Endothelial cell of umbilical vein (primary cell): ENCODE results near the gene UBXN2A. TPM values are rescaled to one million over a fixed set of nuclear protein-coding genes. Genes with fewer than 3 reads are reported as not detected.

ENCODE experiments used
- BruUV-seq: library from RNA; stranded (reverse); fragments of 400-500 nt; replicated peaks from 2 replicates; lab custom pipeline; 2021; lab: Mats Ljungman, UMichigan
- CTCF ChIA-PET: fragments of 300-600, 350-600 bp; sonication (Branson Sonifier 250); formaldehyde crosslinking; loops from one replicate; lab custom pipeline; 2021; ENCODE audit warnings: antibody characterized with exemption, inconsistent platforms; lab: Charles Lee
- POLR2A ChIA-PET: fragments of 300-600, 350-600 bp; sonication (Branson Sonifier 250); formaldehyde crosslinking; loops from one replicate; lab custom pipeline; 2021; ENCODE audit warnings: antibody characterized with exemption, inconsistent platforms; lab: Charles Lee
- DNase-seq: peaks from one replicate; pipeline ENCODE4 v3.0.0-alpha.2; 2011; ENCODE audit warnings: low read depth, low spot score
- FAIRE-seq: peaks from 2 replicates; lab custom pipeline; 2011; peaks lifted over from hg19 to GRCh38; lab: Jason Lieb, UNC
- H2AFZ ChIP-seq: 2 replicates; pipeline ENCODE4 v1.6.0; 2012; ENCODE audit warnings: low read depth, low read length, control low read depth, inconsistent platforms
- H3K27ac ChIP-seq: 2 replicates; pipeline ENCODE4 v1.5.1; 2011; ENCODE audit warnings: low read depth, mild to moderate bottlenecking, control low read depth, low read length, moderate library complexity; ENCODE audit not compliant: insufficient read depth
- H3K27me3 ChIP-seq, 2 experiments: 2 replicates each; pipeline versions ENCODE4 v1.6.0 to v1.6.1; 2011; ENCODE audit warnings: low read length in 2 of 2, mixed read lengths in 1 of 2; ENCODE audit not compliant: control insufficient read depth in 2 of 2, insufficient read depth in 2 of 2
- H3K36me3 ChIP-seq, 2 experiments: 2 replicates in 1 of 2; 3 replicates in 1 of 2; pipeline ENCODE4 v1.5.1; 2011; ENCODE audit warnings: low read length in 2 of 2, mild to moderate bottlenecking in 1 of 2, moderate library complexity in 1 of 2; ENCODE audit not compliant: control insufficient read depth in 2 of 2, insufficient read depth in 2 of 2; ENCODE audit errors: extremely low read depth in 1 of 2
- H3K4me1 ChIP-seq: 3 replicates; pipeline ENCODE4 v1.5.1; 2011; ENCODE audit warnings: mild to moderate bottlenecking, low read length; ENCODE audit not compliant: control insufficient read depth, insufficient read depth; ENCODE audit errors: extremely low read depth
- H3K4me2 ChIP-seq: 2 replicates; pipeline ENCODE4 v1.6.1; 2011; ENCODE audit warnings: low read length, control low read depth, mixed read lengths; ENCODE audit not compliant: insufficient read depth
- H3K4me3 ChIP-seq, 3 experiments: fragments of 200-600 bp in 1 of 3; sonication (generic), shearing (Covaris generic) in 1 of 3; replicated peaks in 1 of 3; 2 replicates each; pipeline ENCODE4 v1.5.1; 2011 to 2016; ENCODE audit warnings: control low read depth in 3 of 3, low read length in 3 of 3, mild to moderate bottlenecking in 2 of 3, inconsistent platforms in 1 of 3, low read depth in 1 of 3, moderate library complexity in 1 of 3; ENCODE audit not compliant: insufficient read depth in 1 of 3
- H3K79me2 ChIP-seq: 2 replicates; pipeline ENCODE4 v1.6.0; 2012; ENCODE audit warnings: low read length, inconsistent platforms; ENCODE audit not compliant: control insufficient read depth, insufficient read depth
- H3K9ac ChIP-seq: replicated peaks from 2 replicates; pipeline ENCODE3; 2011; ENCODE audit warnings: low read length, control low read depth; ENCODE audit not compliant: insufficient read depth; ENCODE audit errors: extremely low read depth
- H3K9me1 ChIP-seq: replicated peaks from 3 replicates; pipeline ENCODE4 v1.6.0; 2011; ENCODE audit warnings: mild to moderate bottlenecking, low read length; ENCODE audit not compliant: control insufficient read depth, insufficient read depth; ENCODE audit errors: extremely low read depth
- H3K9me3 ChIP-seq: replicated peaks from 2 replicates; pipeline ENCODE4 v1.5.1; 2012; ENCODE audit warnings: low read length, inconsistent platforms; ENCODE audit not compliant: control insufficient read depth, insufficient read depth
- H4K20me1 ChIP-seq: replicated peaks from 2 replicates; pipeline ENCODE3; 2011; ENCODE audit warnings: mild to moderate bottlenecking, low read length; ENCODE audit not compliant: control insufficient read depth, insufficient read depth; ENCODE audit errors: extremely low read depth
- CTCF ChIP-seq, 2 donors: IDR thresholded peaks; 1 replicate in 1 of 2; 2 replicates in 1 of 2; pipeline ENCODE4 v1.5.1; 2011; ENCODE audit warnings: low read length in 2 of 2, mild to moderate bottlenecking in 2 of 2, moderate library complexity in 2 of 2, control low read depth in 1 of 2, inconsistent platforms in 1 of 2, low read depth in 1 of 2; ENCODE audit not compliant: insufficient read depth in 1 of 2; ENCODE audit errors: extremely low read depth in 1 of 2
- EZH2 ChIP-seq: IDR thresholded peaks from 2 replicates; pipeline ENCODE4 v1.6.1; 2012; ENCODE audit warnings: borderline replicate concordance, low read depth, mild to moderate bottlenecking, moderate library complexity, low read length, inconsistent platforms; ENCODE audit not compliant: severe bottlenecking
- FOS ChIP-seq: IDR thresholded peaks from 2 replicates; pipeline ENCODE4 v1.6.1; 2011; ENCODE audit warnings: mild to moderate bottlenecking, low read length, moderate library complexity, borderline replicate concordance; ENCODE audit not compliant: insufficient read depth
- GATA2 ChIP-seq: IDR thresholded peaks from 2 replicates; pipeline ENCODE4 v1.7.0; 2011; ENCODE audit warnings: low read depth, mild to moderate bottlenecking, moderate library complexity, mixed read lengths, low read length; ENCODE audit not compliant: insufficient read length, insufficient read depth
- JUN ChIP-seq: IDR thresholded peaks from 2 replicates; pipeline ENCODE4 v1.6.1; 2011; ENCODE audit warnings: borderline replicate concordance, low read depth; ENCODE audit not compliant: insufficient read length, insufficient read depth
- MAX ChIP-seq: IDR thresholded peaks from 2 replicates; pipeline ENCODE4 v1.6.1; 2011; ENCODE audit not compliant: insufficient read depth, insufficient read length
- MYC ChIP-seq: IDR thresholded peaks from one replicate; pipeline ENCODE4 v1.6.1; 2011; ENCODE audit warnings: mild to moderate bottlenecking, low read depth, low read length
- POLR2A ChIP-seq: IDR thresholded peaks from 2 replicates; pipeline ENCODE4 v1.6.1; 2012; ENCODE audit warnings: low read depth, mild to moderate bottlenecking, control low read depth, low read length
- POLR2AphosphoS5 ChIP-seq: IDR thresholded peaks from 2 replicates; pipeline ENCODE4 v1.6.1; 2012; ENCODE audit warnings: low read depth, mild to moderate bottlenecking, control low read depth, low read length, moderate library complexity; ENCODE audit not compliant: insufficient read depth
- dilution Hi-C: fragments of 300-500 bp; cut with MboI; formaldehyde crosslinking; loops from one replicate; pipeline ENCODE4 v1.15.0; 2019; ENCODE audit warnings: low sequenced_read_pairs; ENCODE audit not compliant: extremely low pct_ligation_motif_present
- intact Hi-C: fragments of 100-400 bp; cut with micrococcal nuclease; formaldehyde crosslinking; loops from one replicate; pipeline ENCODE4 v1.10.0; 2022
- polyA plus RNA-seq, 4 experiments: library from polyadenylated mRNA; depleted of rRNA in 3 of 4; stranded (reverse) in 3 of 4; unstranded in 1 of 4; fragments of >200 nt; gene quantifications; 2 replicates each; pipeline versions ENCODE4 v1.2.1 to v1.2.3, GENCODE V29; 2011 to 2012; ENCODE audit warnings: missing spikeins in 1 of 4
- total RNA-seq: library from RNA; stranded (reverse); gene quantifications from 2 replicates; pipeline ENCODE4 v1.2.3, GENCODE V29; 2021

UBXN2A gene
- total and polyA plus RNA-seq, 2 donors (not counting 3 experiments of a cell fraction or from before 2014, with no cell fraction given): 3.6 to 19.0 TPM

- Histone ChIP-seq H3K9me3 (no peaks in the 10 kb centered on the region), H3K9me1 (no peaks in the 10 kb centered on the region), H3K79me2 (no peaks in the 10 kb centered on the region), H3K4me2 (no peak overlapping the region), H3K27ac (no peak overlapping the region), H3K27me3 (no peaks in the 10 kb centered on the region), H4K20me1 (no peaks in the 10 kb centered on the region), H3K4me1 (peaks cover 24% of the 10 kb centered on the region), H3K36me3 (no peaks in the 10 kb centered on the region), H3K9ac (no peak overlapping the region), H3K4me3 (no peak overlapping the region), H2AFZ (no peak overlapping the region)
- POLR2A ChIA-PET: interaction anchor here (0.6 kb wide), 1 partner anchor 31 kb away, joined by 3 read pairs; no protein-coding TSS in a partner anchor
- no TSS peak for BruUV-seq
- peak; percentile 28 for FAIRE-seq
- TF ChIP-seq EZH2 (no peak), MYC (no peak), POLR2AphosphoS5 (no peak), FOS (no peak), CTCF (IDR thresholded peaks at IDR 0.05; ENCODE audit: extremely low read depth in 1 of 2, insufficient read depth in 1 of 2, low read depth in 1 of 2, low read length in 2 of 2) (no peak), JUN (no peak), GATA2 (no peak), MAX (no peak), POLR2A (no peak)
- DNase-seq: no peak
- dilution Hi-C loops: no loop called here
- CTCF ChIA-PET: interaction anchor here (0.7 to 1.7 kb wide), 6 partner anchors 13 to 187 kb away, joined by 3 to 6 read pairs (median 3); partner anchors contain the start of gene ATAD2B
- intact Hi-C loops: no loop called here
These were observed 71.2 kb downstream of the UBXN2A start for GRCh38 chr2:24011250-24012104.
